ENCODE measurements around the gene NOTCH2NLA. TPM values are rescaled to one million over a fixed set of nuclear protein-coding genes. Genes with fewer than 3 reads are reported as not detected.
"Not testable (repeated sequence)": the region's sequence is repeated elsewhere in the genome, so short reads cannot be mapped to it uniquely, and the experiment has no call there.

NOTCH2NLA gene
- total RNA-seq, 4 donors from 2014 or later = 55.9 to 115 (median 75.8) TPM

- not testable (repeated sequence) for H3K36me3 ChIP-seq; H3K9me3 ChIP-seq; H3K4me1 ChIP-seq; H3K27me3 ChIP-seq; H3K4me3 ChIP-seq; H3K27ac ChIP-seq; DNase-seq (ENCODE audit: low spot score in 2 of 2)
- WGBS, 2 donors = 60 to 83% methylated on average over 1 of the region's 4 CpGs
These were observed 25.9 kb upstream of the NOTCH2NLA start for GRCh38 chr1:146254569-146255197.

- H3K4me3 ChIP-seq; H3K9me3 ChIP-seq; H3K4me1 ChIP-seq; DNase-seq (ENCODE audit: low spot score in 2 of 2); H3K27ac ChIP-seq; H3K27me3 ChIP-seq; H3K36me3 ChIP-seq: not testable (repeated sequence)
- no CpG with 5 or more reads among the region's 4 CpGs for WGBS, 2 donors
These were observed 24.5 kb upstream of the NOTCH2NLA start for GRCh38 chr1:146253249-146253855.

- WGBS, 2 donors = no CpG with 5 or more reads among the region's 1 CpG
- not testable (repeated sequence) for H3K4me3 ChIP-seq; H3K4me1 ChIP-seq; H3K27ac ChIP-seq; H3K36me3 ChIP-seq; DNase-seq (ENCODE audit: low spot score in 2 of 2); H3K9me3 ChIP-seq; H3K27me3 ChIP-seq
These were observed 22.7 kb upstream of the NOTCH2NLA start for GRCh38 chr1:146251523-146251922.

DNA sequence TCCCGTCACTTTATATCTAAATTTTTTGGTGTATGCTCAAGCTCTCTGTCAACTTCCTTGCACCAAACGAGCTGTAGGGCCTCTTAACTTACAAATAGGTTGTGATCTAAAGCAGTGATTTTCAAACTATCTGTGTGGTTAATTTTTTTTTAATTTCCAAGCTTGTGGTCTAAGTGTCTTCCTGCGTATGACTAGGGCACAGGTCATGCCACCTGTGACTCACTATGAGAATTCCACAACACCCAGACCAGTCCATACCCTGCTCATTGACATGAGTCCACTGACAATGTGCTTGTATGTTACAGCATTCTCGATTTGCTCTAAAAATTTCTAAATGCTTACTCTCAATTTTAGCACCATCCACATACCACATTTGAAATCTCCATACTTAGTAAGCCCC lies 19.8 kb upstream of the NOTCH2NLA start:
- not testable (repeated sequence) for H3K27ac ChIP-seq; H3K9me3 ChIP-seq; H3K36me3 ChIP-seq; DNase-seq (ENCODE audit: low spot score in 2 of 2); H3K27me3 ChIP-seq; H3K4me3 ChIP-seq; H3K4me1 ChIP-seq
- WGBS, 2 donors = no CpG with 5 or more reads among the region's 4 CpGs

DNA sequence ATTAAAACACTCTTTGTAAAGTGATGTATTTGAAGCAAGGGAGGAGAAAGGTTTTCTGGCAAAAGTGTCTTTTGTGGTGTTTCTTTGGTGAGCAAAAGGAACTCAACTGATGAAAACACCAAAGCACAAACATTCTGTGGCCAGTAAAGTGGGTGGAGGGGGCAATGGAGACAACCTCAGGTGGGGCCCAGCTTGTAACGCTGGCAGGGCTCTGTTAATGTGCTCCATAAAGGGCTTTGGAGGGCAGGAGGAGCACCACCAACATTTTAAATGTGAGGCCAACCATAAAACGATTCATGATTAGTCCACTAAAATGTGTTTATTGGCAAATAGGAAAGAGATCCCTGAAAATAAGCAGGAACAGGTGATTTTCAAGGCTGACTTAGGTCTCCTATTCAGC lies 7.8 kb upstream of the NOTCH2NLA start:
- WGBS, 2 donors = no CpG with 5 or more reads among the region's 2 CpGs
- not testable (repeated sequence) for H3K27ac ChIP-seq; H3K36me3 ChIP-seq; H3K9me3 ChIP-seq; H3K4me3 ChIP-seq; H3K4me1 ChIP-seq; DNase-seq (ENCODE audit: low spot score in 2 of 2); H3K27me3 ChIP-seq

DNA sequence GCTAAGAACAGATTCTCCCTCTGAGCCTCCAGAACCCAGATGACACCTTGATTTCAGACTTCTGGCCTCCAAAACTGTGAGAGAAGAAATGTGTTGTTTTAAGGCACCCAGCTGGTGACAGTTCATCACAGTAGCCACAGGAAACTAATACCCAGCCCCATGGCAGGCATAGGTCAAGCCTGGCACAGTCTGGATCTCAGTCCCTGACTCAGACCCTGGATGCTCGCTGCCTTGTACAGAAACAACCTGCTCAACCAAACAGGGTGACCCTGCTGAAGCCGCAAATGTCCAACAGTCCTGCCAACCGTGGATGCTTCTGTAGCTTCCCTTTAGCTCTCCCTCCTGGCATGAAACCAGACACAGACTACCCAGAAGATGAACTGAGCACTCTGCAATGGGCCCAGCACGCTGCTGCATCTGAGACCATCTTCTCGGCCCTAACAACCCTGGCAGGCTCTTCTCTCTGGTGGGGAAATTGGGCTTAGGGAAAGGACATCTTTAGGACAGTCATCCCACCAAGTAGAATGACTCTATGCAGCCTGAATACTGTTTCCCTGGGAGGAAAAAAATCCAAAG lies 7.3 kb upstream of the NOTCH2NLA start:
- not testable (repeated sequence) for H3K9me3 ChIP-seq; H3K4me1 ChIP-seq; H3K27ac ChIP-seq; H3K27me3 ChIP-seq; DNase-seq (ENCODE audit: low spot score in 2 of 2); H3K4me3 ChIP-seq; H3K36me3 ChIP-seq
- no CpG with 5 or more reads among the region's 5 CpGs for WGBS, 2 donors

DNA sequence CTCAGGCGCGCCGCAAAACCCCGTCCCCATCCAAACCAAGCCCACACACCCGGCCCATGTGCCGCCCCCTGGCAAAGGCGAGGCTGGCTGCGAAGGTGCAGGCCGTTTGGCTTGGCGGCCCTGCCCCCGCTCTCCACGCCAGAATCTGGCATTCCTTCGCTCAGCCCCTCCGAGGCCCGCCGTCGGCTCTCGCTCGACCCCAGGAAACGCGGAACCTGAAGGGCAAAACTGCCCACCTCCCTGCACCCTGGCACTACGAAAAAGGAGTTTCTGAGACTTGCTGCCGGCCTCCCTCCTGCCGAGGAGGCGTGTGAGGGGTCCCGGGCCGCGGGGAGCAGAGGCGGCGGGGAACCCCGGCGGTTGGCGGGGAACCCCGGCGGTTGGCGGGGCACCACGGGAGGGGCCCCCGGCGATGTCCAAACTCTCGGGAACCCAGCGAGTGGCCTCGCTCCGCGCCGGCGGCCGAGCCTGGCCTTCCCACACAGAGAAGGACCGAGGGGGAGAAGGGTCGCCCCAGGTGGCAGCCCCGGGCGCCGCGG lies 608 bp downstream of the NOTCH2NLA start:
- peak; percentile 2 to 3 for DNase-seq (ENCODE audit: low spot score in 2 of 2)
- H3K4me3 ChIP-seq = peak overlapping the region; percentile 41 to 67 (median 56)
- not testable (repeated sequence) for H3K9me3 ChIP-seq, H3K4me1 ChIP-seq, H3K36me3 ChIP-seq, H3K27me3 ChIP-seq
- peak overlapping the region; percentile 46 to 88 (median 76) for H3K27ac ChIP-seq
- WGBS, 2 donors = 0% methylated on average over 1 of the region's 53 CpGs; no CpG with 5 or more reads in 1 of the 2 donors

DNA sequence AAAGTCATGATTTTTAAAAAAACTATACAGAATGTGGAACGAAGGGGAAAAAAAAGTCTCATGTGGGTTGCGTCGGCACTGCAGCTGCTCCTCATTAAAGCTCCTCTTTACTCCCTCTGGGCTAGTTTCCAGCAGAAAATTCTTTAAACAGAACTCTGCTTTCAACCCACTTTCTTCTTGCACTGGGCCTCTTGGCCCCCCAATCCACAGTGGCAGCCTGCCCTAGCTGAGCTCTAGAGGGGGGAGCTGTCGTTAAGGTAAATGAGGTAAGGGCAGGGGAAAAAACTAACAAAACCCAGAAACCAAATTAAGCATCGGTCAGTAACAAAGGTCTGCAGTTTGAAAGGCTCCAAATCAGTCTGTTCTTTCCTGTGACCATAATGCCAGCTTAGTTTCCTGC lies 54.3 kb downstream of the NOTCH2NLA start:
- not testable (repeated sequence) for H3K9me3 ChIP-seq, H3K4me1 ChIP-seq, H3K4me3 ChIP-seq, H3K27me3 ChIP-seq, H3K36me3 ChIP-seq
- peak in 1 of 2 donors; percentile 5 for DNase-seq (ENCODE audit: low spot score in 2 of 2)
- 0% methylated on average over 3 of the region's 5 CpGs; no CpG with 5 or more reads in 1 of the 2 donors for WGBS, 2 donors
- peak overlapping the region in 2 of 4 donors; percentile 72 to 84 for H3K27ac ChIP-seq

DNA sequence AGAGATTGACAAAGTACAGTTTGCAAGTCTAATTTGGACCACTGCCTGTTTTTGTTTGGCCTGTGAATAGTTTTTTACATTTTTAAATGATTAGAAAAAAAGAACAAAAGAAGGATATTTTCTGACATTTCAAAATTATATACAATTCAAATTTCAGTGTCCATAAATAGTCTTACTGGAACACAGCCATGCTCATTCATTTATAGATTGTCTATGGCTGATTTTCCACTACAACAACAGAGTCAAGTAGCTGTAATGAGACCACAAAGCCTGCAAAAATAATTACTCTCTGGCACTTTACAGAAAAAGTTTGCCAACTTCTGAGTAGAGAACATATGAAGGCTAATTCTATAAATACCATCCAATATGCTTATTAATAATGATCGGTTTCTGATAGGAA lies 61.1 kb downstream of the NOTCH2NLA start:
- not testable (repeated sequence) for H3K9me3 ChIP-seq; DNase-seq (ENCODE audit: low spot score in 2 of 2)
- no CpG with 5 or more reads among the region's 1 CpG for WGBS, 2 donors

DNA sequence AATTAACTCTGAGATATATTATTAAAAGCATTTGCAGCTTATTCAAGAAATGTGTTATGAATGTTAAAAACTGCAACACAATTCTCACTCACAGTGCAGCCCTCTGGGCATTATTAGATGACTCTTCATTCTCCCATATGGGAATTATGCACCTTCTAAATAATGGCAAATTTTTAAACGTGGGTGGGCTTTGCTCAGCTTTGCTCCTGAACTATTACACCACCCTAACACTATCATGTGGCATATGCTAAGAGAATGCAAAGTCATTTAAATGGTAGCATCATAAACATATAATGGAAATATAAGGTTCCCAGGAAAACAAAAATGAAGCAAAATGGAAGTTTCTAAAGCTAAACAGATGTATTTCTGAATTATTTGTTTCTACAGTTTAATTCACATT lies 61.5 kb downstream of the NOTCH2NLA start:
- no CpG with 5 or more reads among the region's 1 CpG for WGBS, 2 donors
- H3K27me3 ChIP-seq; H3K4me1 ChIP-seq; H3K9me3 ChIP-seq; H3K36me3 ChIP-seq; H3K4me3 ChIP-seq; DNase-seq (ENCODE audit: low spot score in 2 of 2); H3K27ac ChIP-seq: not testable (repeated sequence)

More for the DNA sequence above, 61.1 kb downstream of the NOTCH2NLA start:
- H3K36me3 ChIP-seq, H3K27ac ChIP-seq, H3K4me1 ChIP-seq, H3K4me3 ChIP-seq, H3K27me3 ChIP-seq: not testable (repeated sequence)

Measured in tibial nerve (tissue), 4 donors.